Kidney epithelial cell (primary cell): ENCODE results near the gene LINGO1. TPM values are rescaled to one million over a fixed set of nuclear protein-coding genes. Genes with fewer than 3 reads are reported as not detected.

ENCODE experiments used
- DNase-seq: peaks from one replicate; pipeline ENCODE4 v3.0.0-alpha.2; 2010; ENCODE audit warnings: low read depth
- H3K27me3 ChIP-seq: 2 replicates; pipeline ENCODE4 v1.6.0; 2011; ENCODE audit warnings: low read length; ENCODE audit not compliant: control insufficient read depth, insufficient read depth
- H3K36me3 ChIP-seq: 2 replicates; pipeline ENCODE4 v1.5.1; 2011; ENCODE audit warnings: low read length; ENCODE audit not compliant: control insufficient read depth, insufficient read depth
- H3K4me3 ChIP-seq: 2 replicates; pipeline ENCODE4 v1.5.1; 2011; ENCODE audit warnings: low read depth, mild to moderate bottlenecking, control low read depth, low read length
- total RNA-seq: library from RNA; depleted of rRNA; stranded (reverse); fragments of >200 nt; gene quantifications from 2 replicates; pipeline ENCODE4 v1.2.3, GENCODE V29; 2015
- TF ChIP-seq, protein P1 (sequence below): IDR thresholded peaks from 2 replicates; pipeline ENCODE4 v1.5.1; 2011; ENCODE audit warnings: mild to moderate bottlenecking, moderate library complexity, low read length, control low read depth, inconsistent platforms; ENCODE audit not compliant: insufficient read depth, poor library complexity, severe bottlenecking

LINGO1 gene
- total RNA-seq, 1 donor from 2014 or later = 4.8 TPM

DNA sequence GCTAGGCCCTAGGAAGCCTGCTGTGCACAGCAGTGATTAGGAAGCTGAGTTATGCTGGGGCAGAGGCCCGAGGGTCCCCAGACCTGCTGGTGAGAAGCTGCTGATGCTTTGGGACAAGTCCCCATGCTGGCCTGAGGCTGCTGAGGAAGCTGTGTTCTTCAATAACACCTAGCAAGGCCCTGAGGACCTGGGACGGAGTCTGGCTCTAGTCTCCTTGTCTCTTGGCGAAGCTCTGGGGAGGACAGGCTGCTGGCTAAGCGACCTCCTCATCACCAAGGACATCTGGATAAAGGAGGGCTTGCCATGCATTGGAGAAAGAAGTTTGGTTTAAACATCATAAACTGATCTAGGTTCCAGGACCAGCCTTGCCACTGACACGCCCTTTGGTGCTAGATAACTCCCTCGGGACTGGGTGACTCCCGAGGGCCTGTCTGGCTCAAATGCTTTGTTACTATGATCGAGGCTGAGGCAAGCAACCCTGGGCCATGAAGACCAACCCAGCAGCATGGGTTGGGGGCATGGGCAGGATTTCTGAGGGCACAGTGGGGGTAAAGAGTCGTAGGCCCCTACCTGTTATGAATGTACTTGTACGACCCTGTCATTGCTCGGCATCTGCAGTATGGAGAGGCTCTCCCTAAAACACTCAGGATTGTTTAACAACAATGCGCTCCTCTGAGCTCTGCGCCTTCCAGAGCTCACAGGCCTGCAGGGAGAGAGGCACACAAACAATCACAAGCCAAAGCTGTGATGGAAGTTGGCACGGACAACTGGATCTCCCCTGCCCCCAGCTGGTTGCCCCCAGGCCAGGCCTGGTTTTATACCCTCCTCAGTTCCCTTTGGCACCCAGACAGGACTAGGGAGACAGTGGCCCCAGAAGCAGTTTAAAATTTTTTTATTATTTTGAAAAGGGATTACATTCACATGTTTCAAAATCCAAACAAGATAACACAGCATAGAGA lies 64.4 kb downstream of the LINGO1 start:
- Histone ChIP-seq H3K36me3 (no peaks in the 10 kb centered on the region), H3K4me3 (no peak overlapping the region), H3K27me3 (peaks cover 8% of the 10 kb centered on the region)
- TF ChIP-seq, protein P1, sequence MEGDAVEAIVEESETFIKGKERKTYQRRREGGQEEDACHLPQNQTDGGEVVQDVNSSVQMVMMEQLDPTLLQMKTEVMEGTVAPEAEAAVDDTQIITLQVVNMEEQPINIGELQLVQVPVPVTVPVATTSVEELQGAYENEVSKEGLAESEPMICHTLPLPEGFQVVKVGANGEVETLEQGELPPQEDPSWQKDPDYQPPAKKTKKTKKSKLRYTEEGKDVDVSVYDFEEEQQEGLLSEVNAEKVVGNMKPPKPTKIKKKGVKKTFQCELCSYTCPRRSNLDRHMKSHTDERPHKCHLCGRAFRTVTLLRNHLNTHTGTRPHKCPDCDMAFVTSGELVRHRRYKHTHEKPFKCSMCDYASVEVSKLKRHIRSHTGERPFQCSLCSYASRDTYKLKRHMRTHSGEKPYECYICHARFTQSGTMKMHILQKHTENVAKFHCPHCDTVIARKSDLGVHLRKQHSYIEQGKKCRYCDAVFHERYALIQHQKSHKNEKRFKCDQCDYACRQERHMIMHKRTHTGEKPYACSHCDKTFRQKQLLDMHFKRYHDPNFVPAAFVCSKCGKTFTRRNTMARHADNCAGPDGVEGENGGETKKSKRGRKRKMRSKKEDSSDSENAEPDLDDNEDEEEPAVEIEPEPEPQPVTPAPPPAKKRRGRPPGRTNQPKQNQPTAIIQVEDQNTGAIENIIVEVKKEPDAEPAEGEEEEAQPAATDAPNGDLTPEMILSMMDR = no peak
- no peak for DNase-seq

DNA sequence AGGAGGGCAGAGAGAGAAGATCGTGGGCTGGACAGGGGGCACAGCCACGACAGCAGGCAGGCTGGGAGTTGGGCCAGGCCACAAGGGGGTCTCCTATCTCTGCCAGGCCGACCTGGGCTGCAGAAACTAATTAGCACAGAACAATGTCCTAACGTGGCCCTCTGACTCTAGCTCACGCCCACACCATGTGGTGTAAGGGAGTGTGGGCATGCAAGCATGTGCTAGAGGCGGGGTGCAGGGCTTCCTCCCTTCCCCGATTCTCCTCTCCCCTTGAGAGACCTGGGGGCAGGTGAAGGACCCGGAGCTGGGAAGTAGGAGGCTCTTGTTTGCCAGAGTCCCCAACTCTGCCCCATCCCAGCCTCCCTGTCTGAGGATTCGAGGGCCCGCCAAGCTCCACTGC lies 65.5 kb downstream of the LINGO1 start:
- Histone ChIP-seq H3K36me3 (no peaks in the 10 kb centered on the region), H3K4me3 (no peak overlapping the region), H3K27me3 (peaks cover 12% of the 10 kb centered on the region)
- DNase-seq = no peak
- TF ChIP-seq, protein P1 = no peak

DNA sequence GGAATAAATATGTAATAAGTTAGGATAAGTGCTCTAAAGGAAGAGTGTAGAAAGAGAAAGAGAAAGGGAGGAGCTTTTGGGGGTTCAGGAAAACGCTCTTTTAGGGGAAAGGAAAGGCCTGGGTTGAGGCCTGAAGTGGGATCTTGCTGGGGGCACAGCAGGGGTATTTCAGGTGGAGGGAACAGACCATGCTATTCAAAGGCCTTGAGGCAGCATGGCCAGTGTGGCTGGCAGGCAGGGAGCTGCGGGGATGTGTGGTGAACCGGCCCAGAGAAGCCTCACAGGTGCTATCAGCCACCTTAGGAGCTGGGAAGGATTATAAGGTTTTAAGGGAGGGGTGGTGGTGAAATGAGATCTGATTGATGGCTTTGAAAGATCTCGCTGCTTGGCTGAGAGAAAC lies 66.6 kb downstream of the LINGO1 start:
- TF ChIP-seq, protein P1 = no peak
- no peak for DNase-seq
- Histone ChIP-seq H3K27me3 (peaks cover 12% of the 10 kb centered on the region), H3K36me3 (no peaks in the 10 kb centered on the region), H3K4me3 (no peak overlapping the region)

DNA sequence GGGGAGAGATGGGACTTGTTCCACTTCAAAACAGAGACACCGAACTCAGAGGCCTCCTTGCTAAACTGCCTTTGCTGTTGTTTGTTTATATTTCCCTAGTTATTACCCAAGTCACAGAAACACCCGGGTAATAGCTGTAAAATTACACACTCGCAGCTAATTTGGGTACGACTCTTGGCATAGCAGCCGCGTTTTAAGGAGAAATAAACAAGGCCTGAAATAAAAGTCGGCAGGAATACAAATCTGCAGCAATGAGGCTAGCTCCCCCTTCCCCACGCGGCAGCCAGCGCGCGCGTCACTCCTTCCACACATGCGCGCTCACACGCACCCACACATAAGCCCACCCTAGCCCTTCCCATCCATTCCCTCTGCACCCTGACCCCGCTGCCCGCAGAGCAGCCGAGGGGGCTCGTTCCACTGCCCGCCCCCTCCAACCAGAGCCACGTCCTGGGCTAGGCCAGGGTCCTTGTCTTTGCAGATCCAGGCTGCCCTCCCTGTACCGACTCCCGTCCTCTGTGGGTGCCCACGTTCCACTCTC lies 67.3 kb downstream of the LINGO1 start:
- no peak for DNase-seq
- H3K4me3 ChIP-seq = no peak overlapping the region
- peaks cover 12% of the 10 kb centered on the region for H3K27me3 ChIP-seq
- TF ChIP-seq, protein P1 = no peak
- no peaks in the 10 kb centered on the region for H3K36me3 ChIP-seq

DNA sequence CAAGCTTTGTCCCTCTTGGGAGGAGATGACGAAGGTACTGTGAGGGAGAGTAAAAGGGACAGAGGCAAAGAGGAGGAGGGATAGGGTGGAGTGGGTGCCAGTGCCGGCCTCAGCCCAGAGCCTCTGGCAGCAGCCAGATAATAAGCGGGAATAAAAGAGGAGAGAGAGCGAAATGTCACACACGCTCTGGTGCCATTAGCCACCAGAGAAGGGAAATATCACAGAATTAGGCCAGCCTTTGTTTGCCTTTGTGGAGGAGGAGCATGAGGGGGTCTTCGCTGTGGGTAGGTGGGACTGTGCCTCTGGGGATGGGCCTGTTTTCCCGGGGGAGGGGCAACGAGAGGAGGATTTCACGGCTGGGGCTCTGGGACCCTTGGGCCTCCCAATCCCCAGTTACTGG lies 67.8 kb downstream of the LINGO1 start:
- no peaks in the 10 kb centered on the region for H3K36me3 ChIP-seq
- TF ChIP-seq, protein P1 = no peak
- DNase-seq = no peak
- peaks cover 12% of the 10 kb centered on the region for H3K27me3 ChIP-seq
- H3K4me3 ChIP-seq = no peak overlapping the region
